ENCODE results near the gene ABHD12.

DNA sequence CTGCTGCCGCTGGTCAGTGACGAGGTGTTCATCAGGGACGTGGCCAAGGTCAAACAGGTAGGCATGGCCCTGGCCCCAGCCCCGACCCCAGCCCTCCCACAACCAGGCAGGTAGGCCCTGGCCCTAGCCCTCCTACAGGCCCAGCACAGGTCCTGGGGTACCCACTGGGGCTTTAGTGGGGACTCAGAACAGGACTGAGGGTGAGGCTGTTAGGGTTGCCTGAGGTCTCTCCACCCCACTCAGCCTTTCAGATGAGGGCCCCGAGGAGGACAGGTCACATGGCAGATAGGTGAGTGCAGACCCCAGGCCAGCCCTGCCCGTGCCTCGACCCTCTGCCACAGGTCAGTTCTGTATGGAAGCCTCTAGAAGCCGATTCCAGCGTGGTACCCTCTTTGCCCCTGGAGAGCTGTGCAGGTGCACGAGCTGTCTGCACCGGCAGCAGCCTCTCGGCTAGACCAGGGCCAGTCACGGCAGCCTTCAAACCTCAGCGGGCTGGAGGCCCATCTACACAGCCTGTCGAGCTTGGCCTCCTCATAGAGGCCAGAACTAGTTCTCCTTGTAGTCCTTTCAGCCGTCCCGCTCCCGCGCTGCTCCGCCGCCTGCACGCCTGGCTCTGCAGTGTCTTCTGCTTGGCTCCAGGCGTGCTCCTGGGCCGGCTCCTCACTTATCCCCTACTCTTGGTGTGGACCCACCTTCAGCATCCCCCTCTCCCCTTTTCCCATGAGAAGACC is 107.2 kb downstream of the ABHD12 start:
- TF ChIP-seq, protein P1, sequence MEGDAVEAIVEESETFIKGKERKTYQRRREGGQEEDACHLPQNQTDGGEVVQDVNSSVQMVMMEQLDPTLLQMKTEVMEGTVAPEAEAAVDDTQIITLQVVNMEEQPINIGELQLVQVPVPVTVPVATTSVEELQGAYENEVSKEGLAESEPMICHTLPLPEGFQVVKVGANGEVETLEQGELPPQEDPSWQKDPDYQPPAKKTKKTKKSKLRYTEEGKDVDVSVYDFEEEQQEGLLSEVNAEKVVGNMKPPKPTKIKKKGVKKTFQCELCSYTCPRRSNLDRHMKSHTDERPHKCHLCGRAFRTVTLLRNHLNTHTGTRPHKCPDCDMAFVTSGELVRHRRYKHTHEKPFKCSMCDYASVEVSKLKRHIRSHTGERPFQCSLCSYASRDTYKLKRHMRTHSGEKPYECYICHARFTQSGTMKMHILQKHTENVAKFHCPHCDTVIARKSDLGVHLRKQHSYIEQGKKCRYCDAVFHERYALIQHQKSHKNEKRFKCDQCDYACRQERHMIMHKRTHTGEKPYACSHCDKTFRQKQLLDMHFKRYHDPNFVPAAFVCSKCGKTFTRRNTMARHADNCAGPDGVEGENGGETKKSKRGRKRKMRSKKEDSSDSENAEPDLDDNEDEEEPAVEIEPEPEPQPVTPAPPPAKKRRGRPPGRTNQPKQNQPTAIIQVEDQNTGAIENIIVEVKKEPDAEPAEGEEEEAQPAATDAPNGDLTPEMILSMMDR (IDR thresholded peaks at IDR 0.05): no peak
- no peak for TF ChIP-seq POLR2A (IDR thresholded peaks at IDR 0.05)
